Measurements from ENCODE around the gene AMFR. TPM values are rescaled to one million over a fixed set of nuclear protein-coding genes. Genes with fewer than 3 reads are reported as not detected.

The AMFR gene
- total RNA-seq, 1 experiment from 2014 or later = 31.7 TPM

DNA sequence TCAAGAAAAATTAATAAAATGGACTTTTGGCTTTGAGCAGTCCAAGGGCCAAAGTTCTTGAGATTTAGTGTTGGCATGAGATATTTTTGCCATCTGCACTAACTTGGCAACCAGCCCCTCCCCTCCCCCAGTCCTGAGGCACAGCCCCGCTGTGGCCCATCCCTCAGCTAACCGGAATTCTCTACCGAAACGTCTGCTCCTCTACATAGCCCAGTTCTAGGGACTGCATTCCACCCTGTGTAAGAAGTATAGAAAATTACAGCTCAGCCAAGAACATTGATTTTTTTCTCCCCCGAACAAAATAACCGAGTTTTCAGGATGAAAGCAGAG lies 97.5 kb downstream of the AMFR start:
- H3K9me3 Mint-ChIP-seq = no peaks in the 10 kb centered on the region
- H3K27ac Mint-ChIP-seq = no peak overlapping the region
- no peak overlapping the region for H3K4me3 Mint-ChIP-seq
- H3K27me3 Mint-ChIP-seq (ENCODE audit: low read depth) = no peaks in the 10 kb centered on the region
- H3K4me1 Mint-ChIP-seq = no peaks in the 10 kb centered on the region
- CTCF ChIA-PET = interaction anchor here (0.6 to 4.8 kb wide), 6 partner anchors 10 to 329 kb away, joined by 3 to 30 read pairs (median 4); no protein-coding TSS in a partner anchor
- no peak for DNase-seq (ENCODE audit: low spot score)
- POLR2A ChIA-PET = no interaction called here
- ATAC-seq = no peak
- TF ChIP-seq KAT7 (CRISPR knock-in tag; IDR thresholded peaks at IDR 0.05; ENCODE audit: borderline replicate concordance) = no peak
- TF ChIP-seq ZNF425 (CRISPR knock-in tag; conservative IDR thresholded peaks at IDR 0.05) = no peak
- TF ChIP-seq MYBL2 (CRISPR knock-in tag; IDR thresholded peaks at IDR 0.05) = no peak
- no peak for TF ChIP-seq USF2 (CRISPR knock-in tag; IDR thresholded peaks at IDR 0.05)
- TF ChIP-seq IRF1 (CRISPR knock-in tag; IDR thresholded peaks at IDR 0.05) = no peak
- TF ChIP-seq ZNF121 (CRISPR knock-in tag; IDR thresholded peaks at IDR 0.05) = no peak
- TF ChIP-seq AR (CRISPR knock-in tag; IDR thresholded peaks at IDR 0.05) = no peak
- H3K36me3 Mint-ChIP-seq = no peaks in the 10 kb centered on the region

DNA sequence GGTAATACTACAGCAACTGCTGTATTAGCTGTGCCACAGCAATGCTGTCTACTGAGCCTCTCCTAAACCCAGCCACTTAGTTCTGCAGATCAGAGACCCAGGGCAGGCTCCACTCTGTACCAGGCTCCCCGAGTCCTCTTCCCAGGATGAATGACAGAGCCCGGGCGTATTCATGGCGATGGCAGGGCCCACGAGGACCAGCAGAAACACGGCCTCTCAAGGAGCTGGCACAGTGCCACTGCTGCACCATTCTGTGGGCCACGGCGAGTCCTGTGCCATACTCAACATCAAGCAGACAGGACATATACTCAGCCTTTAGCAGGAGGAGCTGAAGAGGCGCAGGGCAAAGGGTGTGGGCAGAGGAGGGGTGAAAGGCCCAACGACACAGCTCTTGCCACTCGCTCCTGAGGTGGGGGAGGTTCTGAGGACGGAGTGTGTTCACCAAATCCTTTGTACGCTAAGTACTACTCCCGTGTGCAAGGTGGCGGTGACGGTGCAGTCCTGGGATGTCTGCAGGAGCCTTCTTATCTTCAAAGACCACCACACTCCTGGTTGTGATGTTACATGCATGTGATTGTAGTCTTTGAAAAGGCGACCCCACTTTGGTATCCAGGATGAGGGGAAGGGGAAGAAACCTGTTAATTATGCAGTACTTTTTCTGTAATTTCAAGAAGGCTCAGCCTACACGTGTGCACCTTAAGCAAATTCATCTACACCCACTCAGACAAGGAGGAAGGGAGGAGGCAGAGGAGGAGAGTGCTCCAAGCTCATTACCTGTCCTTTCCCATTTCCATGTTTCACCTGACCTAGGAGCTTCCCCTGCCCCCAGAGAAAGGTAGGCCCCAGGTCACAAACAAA lies 98.0 kb downstream of the AMFR start:
- Mint-ChIP-seq H3K9me3 (no peaks in the 10 kb centered on the region), H3K4me3 (no peak overlapping the region), H3K36me3 (no peaks in the 10 kb centered on the region), H3K27ac (no peak overlapping the region), H3K27me3 (ENCODE audit: low read depth) (no peaks in the 10 kb centered on the region), H3K4me1 (no peaks in the 10 kb centered on the region)
- TF ChIP-seq ETV6 (CRISPR knock-in tag; IDR thresholded peaks at IDR 0.05) (no peak), TEAD1 (CRISPR knock-in tag; IDR thresholded peaks at IDR 0.05) (no peak), ESRRA (CRISPR knock-in tag; IDR thresholded peaks at IDR 0.05; ENCODE audit: borderline replicate concordance) (no peak), RELA (CRISPR knock-in tag; IDR thresholded peaks at IDR 0.05; ENCODE audit: borderline replicate concordance) (no peak), CBFB (CRISPR knock-in tag; IDR thresholded peaks at IDR 0.05; ENCODE audit: low read depth) (no peak), E2F1 (CRISPR knock-in tag; IDR thresholded peaks at IDR 0.05) (no peak)
- TF ChIP-seq, protein P1, sequence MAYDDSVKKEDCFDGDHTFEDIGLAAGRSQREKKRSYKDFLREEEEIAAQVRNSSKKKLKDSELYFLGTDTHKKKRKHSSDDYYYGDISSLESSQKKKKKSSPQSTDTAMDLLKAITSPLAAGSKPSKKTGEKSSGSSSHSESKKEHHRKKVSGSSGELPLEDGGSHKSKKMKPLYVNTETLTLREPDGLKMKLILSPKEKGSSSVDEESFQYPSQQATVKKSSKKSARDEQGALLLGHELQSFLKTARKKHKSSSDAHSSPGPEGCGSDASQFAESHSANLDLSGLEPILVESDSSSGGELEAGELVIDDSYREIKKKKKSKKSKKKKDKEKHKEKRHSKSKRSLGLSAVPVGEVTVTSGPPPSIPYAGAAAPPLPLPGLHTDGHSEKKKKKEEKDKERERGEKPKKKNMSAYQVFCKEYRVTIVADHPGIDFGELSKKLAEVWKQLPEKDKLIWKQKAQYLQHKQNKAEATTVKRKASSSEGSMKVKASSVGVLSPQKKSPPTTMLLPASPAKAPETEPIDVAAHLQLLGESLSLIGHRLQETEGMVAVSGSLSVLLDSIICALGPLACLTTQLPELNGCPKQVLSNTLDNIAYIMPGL (CRISPR knock-in tag; IDR thresholded peaks at IDR 0.05) = no peak
- ChIA-PET CTCF (interaction anchor here (1.1 to 4.8 kb wide), 5 partner anchors 9 to 29 kb away, joined by 3 to 30 read pairs (median 5); no protein-coding TSS in a partner anchor), POLR2A (no interaction called here)
- ATAC-seq = no peak
- no peak for DNase-seq (ENCODE audit: low spot score)

All from WTC11 (cell line).